Adrenal gland (tissue), 5 donors: Measurements from ENCODE around the gene EIF2S2.

ENCODE experiments used
- CTCF ChIP-seq, 6 experiments: fragments of 450-650 bp in 4 of 6; fragments of 200-600 bp in 2 of 6; sonication (generic) in 1 of 6; IDR thresholded peaks; 1 replicate in 5 of 6; 2 replicates in 1 of 6; pipeline versions ENCODE4 v1.5.1 to v1.8.0; 2016 to 2021; ENCODE audit warnings: antibody characterized with exemption in 6 of 6, mild to moderate bottlenecking in 2 of 6, moderate library complexity in 1 of 6
- POLR2A ChIP-seq, 2 donors: fragments of 450-650 bp; IDR thresholded peaks; one replicate each; pipeline ENCODE4 v1.6.1; 2017; ENCODE audit warnings: antibody characterized with exemption in 2 of 2, mild to moderate bottlenecking in 2 of 2, moderate library complexity in 1 of 2
- donor health status: DM: no; HTN: no; CAD: no.

GRCh38 chr20:34072778-34073177 is 39.3 kb downstream of the EIF2S2 start:
- TF ChIP-seq POLR2A (IDR thresholded peaks at IDR 0.05) (no peak), CTCF (IDR thresholded peaks at IDR 0.05) (no peak)
